Measurements from ENCODE around the gene IMPDH1.
"Not testable (repeated sequence)": the region's sequence is repeated elsewhere in the genome, so short reads cannot be mapped to it uniquely, and the experiment has no call there.

IMPDH1 gene

GRCh38 chr7:128409596-128410450, at the start of gene IMPDH1:
IMPDH1 (minus strand) TSS chr7:128409982; CDS start chr7:128409901, 81 bp downstream.
- Histone ChIP-seq H3K4me3 (ENCODE audit: low read depth, low read length, poor library complexity, severe bottlenecking) (peak within 1 kb of the TSS; percentile 70), H3K36me3 (ENCODE audit: insufficient read depth, low read length) (no peaks in the 10 kb centered on the region), H3K27ac (ENCODE audit: low read depth, low read length, poor library complexity, severe bottlenecking) (no peak within 1 kb of the TSS), H2AFZ (ENCODE audit: low read length) (peak within 1 kb of the TSS; percentile 14), H3K9me3 (ENCODE audit: low read length) (no peaks in the 10 kb centered on the region), H3F3A (ENCODE audit: insufficient read depth, low read length) (0 out of 2 replicates have a peak, but pooled peaks cover 7% of the 10 kb centered on the region), H4K20me1 (ENCODE audit: insufficient read depth, low read length) (no peaks in the 10 kb centered on the region), H3K9ac (ENCODE audit: low read length) (peak within 1 kb of the TSS; percentile 63), H3K27me3 (ENCODE audit: insufficient read depth, low read length) (peaks cover 12% of the 10 kb centered on the region; the same call in 1 of the 2 replicates), H3K4me2 (ENCODE audit: low read length) (peak within 1 kb of the TSS; percentile 96), H3K4me1 (ENCODE audit: insufficient read depth, low read length, severe bottlenecking) (peaks cover 21% of the 10 kb centered on the region), H3K79me2 (ENCODE audit: insufficient read depth, low read length) (no peaks in the 10 kb centered on the region), H3K9me2 (ENCODE audit: low read depth, low read length) (no peaks in the 10 kb centered on the region)
- no peak; the same call in 1 of the 2 replicates for TF ChIP-seq CTCF (IDR thresholded peaks at IDR 0.05; ENCODE audit: low read length)
- no peak for TF ChIP-seq EZH2 (IDR thresholded peaks at IDR 0.05; ENCODE audit: borderline replicate concordance, low read length)

GRCh38 chr7:128459394-128459878, 49.7 kb upstream of the IMPDH1 start:
- Histone ChIP-seq H3K4me1 (ENCODE audit: insufficient read depth, low read length, severe bottlenecking) (peaks cover 42% of the 10 kb centered on the region), H3K27me3 (ENCODE audit: insufficient read depth, low read length) (no peaks in the 10 kb centered on the region), H3K27ac (ENCODE audit: low read depth, low read length, poor library complexity, severe bottlenecking) (no peak overlapping the region), H4K20me1 (ENCODE audit: insufficient read depth, low read length) (no peaks in the 10 kb centered on the region), H3K79me2 (ENCODE audit: insufficient read depth, low read length) (peaks cover 11% of the 10 kb centered on the region), H3K36me3 (ENCODE audit: insufficient read depth, low read length) (peaks cover 12% of the 10 kb centered on the region), H2AFZ (ENCODE audit: low read length) (no peak overlapping the region), H3K4me2 (ENCODE audit: low read length) (peak overlapping the region; percentile 42), H3K9me2 (ENCODE audit: low read depth, low read length) (no peaks in the 10 kb centered on the region), H3F3A (ENCODE audit: insufficient read depth, low read length) (no peaks in the 10 kb centered on the region), H3K4me3 (ENCODE audit: low read depth, low read length, poor library complexity, severe bottlenecking) (no peak overlapping the region), H3K9me3 (ENCODE audit: low read length) (no peaks in the 10 kb centered on the region), H3K9ac (ENCODE audit: low read length) (no peak overlapping the region; the same call in 1 of the 2 replicates)
- no peak for TF ChIP-seq EZH2 (IDR thresholded peaks at IDR 0.05; ENCODE audit: borderline replicate concordance, low read length)
- peak; percentile 100 for TF ChIP-seq CTCF (IDR thresholded peaks at IDR 0.05; ENCODE audit: low read length)

- TF ChIP-seq CTCF (IDR thresholded peaks at IDR 0.05; ENCODE audit: low read length) (no peak), EZH2 (IDR thresholded peaks at IDR 0.05; ENCODE audit: borderline replicate concordance, low read length) (no peak)
- peaks cover 12% of the 10 kb centered on the region for H3K36me3 ChIP-seq (ENCODE audit: insufficient read depth, low read length)
- H3F3A ChIP-seq (ENCODE audit: insufficient read depth, low read length): no peaks in the 10 kb centered on the region
- peaks cover 11% of the 10 kb centered on the region for H3K79me2 ChIP-seq (ENCODE audit: insufficient read depth, low read length)
- no peaks in the 10 kb centered on the region for H4K20me1 ChIP-seq (ENCODE audit: insufficient read depth, low read length)
- peak overlapping the region; percentile 44 for H3K27ac ChIP-seq (ENCODE audit: low read depth, low read length, poor library complexity, severe bottlenecking)
- H3K9me3 ChIP-seq (ENCODE audit: low read length): no peaks in the 10 kb centered on the region
- H3K4me1 ChIP-seq (ENCODE audit: insufficient read depth, low read length, severe bottlenecking): peaks cover 42% of the 10 kb centered on the region
- no peak overlapping the region for H3K4me3 ChIP-seq (ENCODE audit: low read depth, low read length, poor library complexity, severe bottlenecking)
- no peaks in the 10 kb centered on the region for H3K9me2 ChIP-seq (ENCODE audit: low read depth, low read length)
- H3K4me2 ChIP-seq (ENCODE audit: low read length): peak overlapping the region; percentile 42
- no peak overlapping the region for H2AFZ ChIP-seq (ENCODE audit: low read length)
- no peaks in the 10 kb centered on the region for H3K27me3 ChIP-seq (ENCODE audit: insufficient read depth, low read length)
- H3K9ac ChIP-seq (ENCODE audit: low read length): peak overlapping the region; percentile 4; the same call in 1 of the 2 replicates
Measured at GRCh38 chr7:128458956-128459355, 49.2 kb upstream of the IMPDH1 start.

- H3K4me2 ChIP-seq (ENCODE audit: low read length): peak overlapping the region; percentile 87
- H3K27me3 ChIP-seq (ENCODE audit: insufficient read depth, low read length); H3K9me2 ChIP-seq (ENCODE audit: low read depth, low read length); H3K9me3 ChIP-seq (ENCODE audit: low read length); H3F3A ChIP-seq (ENCODE audit: insufficient read depth, low read length); H3K27ac ChIP-seq (ENCODE audit: low read depth, low read length, poor library complexity, severe bottlenecking); H4K20me1 ChIP-seq (ENCODE audit: insufficient read depth, low read length); H2AFZ ChIP-seq (ENCODE audit: low read length); H3K36me3 ChIP-seq (ENCODE audit: insufficient read depth, low read length): not testable (repeated sequence)
- peaks cover 11% of the 10 kb centered on the region for H3K79me2 ChIP-seq (ENCODE audit: insufficient read depth, low read length)
- peak overlapping the region; percentile 79 for H3K4me3 ChIP-seq (ENCODE audit: low read depth, low read length, poor library complexity, severe bottlenecking)
- peak overlapping the region; percentile 86; the same call in 1 of the 2 replicates for H3K9ac ChIP-seq (ENCODE audit: low read length)
- H3K4me1 ChIP-seq (ENCODE audit: insufficient read depth, low read length, severe bottlenecking): peaks cover 42% of the 10 kb centered on the region
Measured at GRCh38 chr7:128457385-128457784, 47.6 kb upstream of the IMPDH1 start.

Data from OCI-LY1 (cell line).